HepG2 (cell line): ENCODE measurements around the gene CLDN9. TPM values are rescaled to one million over a fixed set of nuclear protein-coding genes. Genes with fewer than 3 reads are reported as not detected.
A peak's percentile ranks its signal among the peaks of the same experiment; 100 is the strongest.

Experiments
- ARNT ChIP-seq: fragments of 450-650 bp; IDR thresholded peaks from 2 replicates; pipeline ENCODE4 v1.6.1; 2017
- CCAR2 ChIP-seq: fragments of 200-400 bp; formaldehyde crosslinking; optimal IDR thresholded peaks from 2 replicates; pipeline ENCODE3; 2018; ENCODE audit warnings: low read depth, mild to moderate bottlenecking, low read length, moderate library complexity
- CENPT ChIP-seq: sonication (generic); formaldehyde crosslinking; IDR thresholded peaks from 2 replicates; pipeline ENCODE4 v1.8.0; 2022; ENCODE audit warnings: low read depth, mild to moderate bottlenecking, moderate library complexity, missing genetic modification reagents
- ERF ChIP-seq: IDR thresholded peaks from 2 replicates; pipeline ENCODE4 v1.6.1; 2018; ENCODE audit warnings: missing biosample characterization, missing genetic modification reagents
- FOXK2 ChIP-seq: fragments of 450-650 bp; IDR thresholded peaks from 2 replicates; pipeline ENCODE4 v1.6.1; 2016
- HES4 ChIP-seq: sonication (generic); formaldehyde crosslinking; IDR thresholded peaks from 2 replicates; pipeline ENCODE4 v1.9.0; 2021; ENCODE audit warnings: mild to moderate bottlenecking, missing genetic modification reagents, borderline replicate concordance
- KDM6A ChIP-seq: IDR thresholded peaks from 2 replicates; pipeline ENCODE4 v1.6.1; 2016; ENCODE audit warnings: low read depth
- KLF6 ChIP-seq: IDR thresholded peaks from 2 replicates; pipeline ENCODE4 v1.8.0; 2016; ENCODE audit warnings: missing biosample characterization, missing genetic modification reagents
- LCORL ChIP-seq, 2 experiments: fragments of 450-650 bp in 1 of 2; sonication (generic) in 1 of 2; formaldehyde crosslinking in 1 of 2; IDR thresholded peaks; 2 replicates each; pipeline versions ENCODE4 v1.5.0 to v1.6.1; 2017 to 2020; ENCODE audit warnings: antibody characterized with exemption in 1 of 2, missing genetic modification reagents in 1 of 2
- MBNL3 ChIP-seq: fragments of 250-450 bp; sonication (Bioruptor Pico); conservative IDR thresholded peaks from 2 replicates; pipeline ENCODE4 v1.8.0; 2022; ENCODE audit warnings: mild to moderate bottlenecking, inconsistent platforms
- MIXL1 ChIP-seq: IDR thresholded peaks from 2 replicates; pipeline ENCODE4 v1.6.1; 2016
- NBN ChIP-seq: fragments of 450-650 bp; conservative IDR thresholded peaks from 2 replicates; pipeline ENCODE4 v1.6.1; 2017
- NCOA1 ChIP-seq: sonication (generic); formaldehyde crosslinking; IDR thresholded peaks from 2 replicates; pipeline ENCODE4 v1.9.0; 2021; ENCODE audit warnings: missing genetic modification reagents
- NFE2L2 ChIP-seq: fragments of 150-350 bp; IDR thresholded peaks from 2 replicates; pipeline ENCODE4 v1.6.1; 2014; ENCODE audit warnings: low read length
- PCBP2 ChIP-seq: fragments of 200-400 bp; formaldehyde crosslinking; optimal IDR thresholded peaks from 2 replicates; pipeline ENCODE3; 2018; ENCODE audit warnings: low read length, low read depth; ENCODE audit not compliant: poor library complexity, severe bottlenecking
- SRSF4 ChIP-seq: fragments of 200-400 bp; formaldehyde crosslinking; IDR thresholded peaks from one replicate; pipeline ENCODE4 v1.6.1; 2018; ENCODE audit warnings: mild to moderate bottlenecking, low read depth, low read length, moderate library complexity; ENCODE audit not compliant: poor library complexity, severe bottlenecking
- TARDBP ChIP-seq: sonication (generic); formaldehyde crosslinking; IDR thresholded peaks from 2 replicates; pipeline ENCODE4 v1.8.0; 2022; ENCODE audit warnings: mild to moderate bottlenecking, missing genetic modification reagents
- U2AF2 ChIP-seq: fragments of 200-400 bp; formaldehyde crosslinking; IDR thresholded peaks from 2 replicates; pipeline ENCODE4 v1.6.1; 2017; ENCODE audit warnings: low read depth, mild to moderate bottlenecking, low read length
- XBP1 ChIP-seq: sonication (generic); formaldehyde crosslinking; IDR thresholded peaks from 2 replicates; pipeline ENCODE4 v1.5.0; 2020; ENCODE audit warnings: missing genetic modification reagents
- ZKSCAN8 ChIP-seq: IDR thresholded peaks from 2 replicates; pipeline ENCODE4 v1.6.1; 2016; ENCODE audit warnings: borderline replicate concordance, missing genetic modification reagents, missing compliant biosample characterization
- ZNF10 ChIP-seq: sonication (generic); formaldehyde crosslinking; IDR thresholded peaks from 2 replicates; pipeline ENCODE4 v1.4.0; 2020; ENCODE audit warnings: mild to moderate bottlenecking, low read depth, missing genetic modification reagents, borderline replicate concordance
- ZNF446 ChIP-seq: sonication (generic); formaldehyde crosslinking; IDR thresholded peaks from 2 replicates; pipeline ENCODE4 v1.5.0; 2020; ENCODE audit warnings: mild to moderate bottlenecking, missing genetic modification reagents
- ZNF564 ChIP-seq: sonication (generic); formaldehyde crosslinking; IDR thresholded peaks from 2 replicates; pipeline ENCODE4 v1.8.1; 2023; ENCODE audit warnings: mild to moderate bottlenecking, missing genetic modification reagents
- ZNF615 ChIP-seq: sonication (generic); formaldehyde crosslinking; IDR thresholded peaks from 2 replicates; pipeline ENCODE4 v1.5.0; 2020; ENCODE audit warnings: mild to moderate bottlenecking, missing genetic modification reagents, borderline replicate concordance
- polyA plus RNA-seq, 8 experiments: library from polyadenylated mRNA; depleted of rRNA in 3 of 8; stranded (reverse) in 7 of 8; unstranded in 1 of 8; fragments of >200 nt; fragmentation: Illumina TruSeq in 4 of 8; extraction: Trizol in 4 of 8; gene quantifications; 2 replicates each; pipeline versions ENCODE4 v1.2.1 to v1.2.3, GENCODE V29; 2011 to 2016; ENCODE audit warnings: low read depth in 4 of 8, missing spikeins in 1 of 8, mixed read lengths in 1 of 8; ENCODE audit not compliant: insufficient read depth in 1 of 8
- total RNA-seq, 5 experiments: library from RNA; depleted of rRNA; stranded (reverse); fragments of >200 nt; fragmentation: Illumina TruSeq; extraction: Trizol; gene quantifications; 2 replicates each; pipeline ENCODE4 v1.2.3, GENCODE V29; 2016; ENCODE audit warnings: low read depth in 1 of 5
- TF ChIP-seq, protein P1 (sequence below): IDR thresholded peaks from 2 replicates; pipeline ENCODE4 v1.6.1; 2016; ENCODE audit warnings: missing biosample characterization, missing genetic modification reagents, low read depth
- TF ChIP-seq, protein P2 (sequence below): sonication (generic); formaldehyde crosslinking; conservative IDR thresholded peaks from 2 replicates; pipeline ENCODE4 v1.4.0; 2020; ENCODE audit warnings: missing genetic modification reagents
- TF ChIP-seq, protein P3 (sequence below): IDR thresholded peaks from 2 replicates; pipeline ENCODE4 v1.6.1; 2016; ENCODE audit warnings: low read depth, control low read depth

The CLDN9 gene
- total and polyA plus RNA-seq, 2 of the 13 experiments (the other 11 are each of a cell fraction or from before 2014, with no cell fraction given) = 0.15 to 0.26 TPM

DNA sequence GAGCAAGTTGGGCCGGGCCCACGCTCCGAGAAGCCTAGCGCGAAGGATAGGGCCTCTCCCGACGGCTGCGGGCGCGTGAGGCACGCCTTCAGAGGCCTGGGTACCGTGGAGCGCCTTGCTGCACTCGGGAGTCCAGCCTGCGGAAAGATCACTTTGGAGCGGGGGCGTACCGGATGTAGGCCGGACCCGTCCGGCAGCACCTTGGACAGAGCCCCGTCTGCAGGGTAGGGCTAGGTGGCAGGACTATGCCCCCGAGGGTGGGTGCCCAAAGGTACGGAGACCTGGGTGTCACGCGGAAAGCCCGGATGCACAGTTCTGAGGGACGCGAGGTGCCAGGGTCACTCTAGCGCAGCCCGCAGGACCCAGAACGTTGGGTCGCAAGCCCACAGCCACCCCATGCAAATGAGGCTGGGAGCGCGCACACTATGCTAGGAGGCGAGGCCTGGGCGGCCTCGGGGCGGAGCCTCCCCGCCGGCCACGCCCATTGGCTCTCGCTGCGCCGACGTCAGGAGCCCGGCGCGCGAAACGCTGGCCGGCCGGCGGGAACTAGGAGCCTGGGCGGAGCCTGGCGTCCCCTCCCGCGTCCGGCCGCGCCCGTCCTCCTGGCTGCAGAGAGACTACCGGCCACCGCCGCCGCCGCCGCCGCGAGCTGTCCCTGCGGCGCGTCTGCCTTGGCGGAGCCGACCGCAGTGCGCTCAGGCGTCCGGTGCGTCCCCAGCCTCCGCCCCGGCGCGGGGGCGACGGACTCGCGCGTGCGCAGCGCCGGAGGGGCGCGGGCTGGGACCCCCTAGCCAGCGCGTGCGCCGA, 43.8 kb upstream of the CLDN9 start, which contains the start of gene PAQR4 (continued):
- TF ChIP-seq NFE2L2 = no peak
- TF ChIP-seq HES4 = peak; percentile 99
- peak; percentile 79; the same call in 1 of the 2 replicates for TF ChIP-seq CENPT (CRISPR knock-in tag)
- no peak for TF ChIP-seq CCAR2
- TF ChIP-seq ZNF446 = peak; percentile 97
- TF ChIP-seq, protein P1, sequence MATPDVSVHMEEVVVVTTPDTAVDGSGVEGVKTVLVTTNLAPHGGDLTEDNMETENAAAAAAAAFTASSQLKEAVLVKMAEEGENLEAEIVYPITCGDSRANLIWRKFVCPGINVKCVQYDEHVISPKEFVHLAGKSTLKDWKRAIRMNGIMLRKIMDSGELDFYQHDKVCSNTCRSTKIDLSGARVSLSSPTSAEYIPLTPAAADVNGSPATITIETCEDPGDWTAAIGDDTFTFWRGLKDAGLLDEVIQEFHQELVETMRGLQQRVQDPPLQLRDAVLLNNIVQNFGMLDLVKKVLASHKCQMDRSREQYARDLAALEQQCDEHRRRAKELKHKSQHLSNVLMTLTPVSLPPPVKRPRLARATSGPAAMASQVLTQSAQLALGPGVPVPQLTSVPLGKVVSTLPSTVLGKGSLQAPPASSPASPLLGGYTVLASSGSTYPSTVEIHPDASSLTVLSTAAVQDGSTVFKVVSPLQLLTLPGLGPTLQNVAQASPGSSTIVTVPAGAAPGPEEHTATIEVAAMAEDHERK (CRISPR knock-in tag) = no peak
- TF ChIP-seq ZNF10 (CRISPR knock-in tag) = no peak
- no peak for TF ChIP-seq SRSF4
- TF ChIP-seq MBNL3 (CRISPR knock-in tag) = no peak
- no peak for TF ChIP-seq FOXK2
- peak; percentile 54; the same call in 1 of the 2 replicates for TF ChIP-seq TARDBP (CRISPR knock-in tag)
- TF ChIP-seq KLF6 = peak; percentile 97
- TF ChIP-seq KDM6A (CRISPR knock-in tag) = no peak
- peak; percentile 91; the same call in 1 of the 2 replicates for TF ChIP-seq ZKSCAN8
- TF ChIP-seq ZNF615 = peak; percentile 78; the same call in 1 of the 2 replicates
- no peak for TF ChIP-seq NCOA1 (CRISPR knock-in tag)
- TF ChIP-seq MIXL1 = peak; percentile 80
- TF ChIP-seq ERF (CRISPR knock-in tag) = peak; percentile 98
- no peak for TF ChIP-seq U2AF2
- no peak for TF ChIP-seq ARNT
- TF ChIP-seq LCORL (IDR thresholded peaks at IDR 0.05) = no peak
- TF ChIP-seq LCORL (CRISPR knock-in tag; IDR thresholded peaks at IDR 0.05) = peak; percentile 90
- 0 out of 2 replicates have a peak, but pooled peaks have one; percentile 69 for TF ChIP-seq XBP1 (CRISPR knock-in tag)
- TF ChIP-seq, protein P2, sequence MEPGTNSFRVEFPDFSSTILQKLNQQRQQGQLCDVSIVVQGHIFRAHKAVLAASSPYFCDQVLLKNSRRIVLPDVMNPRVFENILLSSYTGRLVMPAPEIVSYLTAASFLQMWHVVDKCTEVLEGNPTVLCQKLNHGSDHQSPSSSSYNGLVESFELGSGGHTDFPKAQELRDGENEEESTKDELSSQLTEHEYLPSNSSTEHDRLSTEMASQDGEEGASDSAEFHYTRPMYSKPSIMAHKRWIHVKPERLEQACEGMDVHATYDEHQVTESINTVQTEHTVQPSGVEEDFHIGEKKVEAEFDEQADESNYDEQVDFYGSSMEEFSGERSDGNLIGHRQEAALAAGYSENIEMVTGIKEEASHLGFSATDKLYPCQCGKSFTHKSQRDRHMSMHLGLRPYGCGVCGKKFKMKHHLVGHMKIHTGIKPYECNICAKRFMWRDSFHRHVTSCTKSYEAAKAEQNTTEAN = peak; percentile 92
- TF ChIP-seq PCBP2 = no peak
- peak; percentile 94 for TF ChIP-seq ZNF564 (CRISPR knock-in tag)
- no peak for TF ChIP-seq NBN
- TF ChIP-seq, protein P3, sequence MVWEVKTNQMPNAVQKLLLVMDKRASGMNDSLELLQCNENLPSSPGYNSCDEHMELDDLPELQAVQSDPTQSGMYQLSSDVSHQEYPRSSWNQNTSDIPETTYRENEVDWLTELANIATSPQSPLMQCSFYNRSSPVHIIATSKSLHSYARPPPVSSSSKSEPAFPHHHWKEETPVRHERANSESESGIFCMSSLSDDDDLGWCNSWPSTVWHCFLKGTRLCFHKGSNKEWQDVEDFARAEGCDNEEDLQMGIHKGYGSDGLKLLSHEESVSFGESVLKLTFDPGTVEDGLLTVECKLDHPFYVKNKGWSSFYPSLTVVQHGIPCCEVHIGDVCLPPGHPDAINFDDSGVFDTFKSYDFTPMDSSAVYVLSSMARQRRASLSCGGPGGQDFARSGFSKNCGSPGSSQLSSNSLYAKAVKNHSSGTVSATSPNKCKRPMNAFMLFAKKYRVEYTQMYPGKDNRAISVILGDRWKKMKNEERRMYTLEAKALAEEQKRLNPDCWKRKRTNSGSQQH = peak; percentile 97
